ENCODE results near the gene NAALADL2.
A peak's percentile ranks its signal among the peaks of the same experiment; 100 is the strongest.
"Not testable (repeated sequence)": the region's sequence is repeated elsewhere in the genome, so short reads cannot be mapped to it uniquely, and the experiment has no call there.

Gene NAALADL2

DNA sequence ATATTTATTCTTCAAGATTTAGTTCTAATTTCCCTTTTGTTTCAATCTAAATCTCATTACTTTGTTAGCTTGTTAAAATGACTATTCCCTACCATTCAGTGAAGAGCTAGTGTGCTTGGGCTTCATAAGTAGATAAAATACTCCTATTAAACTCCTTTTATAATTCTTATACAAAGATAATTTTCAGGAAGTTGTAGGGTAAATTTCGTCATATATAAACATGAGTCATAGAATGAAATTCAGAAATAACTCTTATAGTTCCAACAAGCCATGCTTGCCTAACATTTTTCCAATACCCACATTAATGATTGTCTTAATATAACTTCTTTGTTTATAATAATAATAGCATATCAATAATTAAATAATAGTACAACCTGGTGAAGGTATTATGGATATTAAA is 407.3 kb downstream of the NAALADL2 start:
- DNase-seq (ENCODE audit: low read depth), result no peak

GRCh38 chr3:175267121-175267531 is 408.0 kb downstream of the NAALADL2 start:
- DNase-seq (ENCODE audit: low read depth), result peak; percentile 29

GRCh38 chr3:175267561-175267960 is 408.4 kb downstream of the NAALADL2 start:
- DNase-seq (ENCODE audit: low read depth), result no peak

DNA sequence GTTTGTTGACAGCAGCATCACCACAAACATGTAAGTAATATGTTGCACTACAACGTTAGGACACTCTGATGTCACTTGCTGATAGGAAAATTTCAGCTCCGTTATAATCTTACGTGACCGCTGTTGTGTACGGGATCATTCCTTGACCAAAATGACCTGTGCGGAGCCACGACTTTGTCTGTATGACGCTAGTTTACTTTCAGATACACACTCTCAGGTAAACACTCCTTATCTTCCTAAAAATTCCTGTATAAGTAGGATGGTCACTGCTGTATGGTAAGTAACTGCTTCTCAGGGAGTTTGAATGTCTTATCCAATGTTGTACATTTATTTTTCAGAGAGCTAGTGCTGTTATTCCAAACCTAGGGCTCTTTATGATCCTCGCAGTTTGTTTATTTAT is 410.3 kb downstream of the NAALADL2 start:
- DNase-seq (ENCODE audit: low read depth), result no peak

GRCh38 chr3:175270198-175270837 is 411.2 kb downstream of the NAALADL2 start:
- no peak for DNase-seq (ENCODE audit: low read depth)

- no peak for DNase-seq (ENCODE audit: low read depth)
Measured at GRCh38 chr3:175270866-175271265, 411.7 kb downstream of the NAALADL2 start.

DNA sequence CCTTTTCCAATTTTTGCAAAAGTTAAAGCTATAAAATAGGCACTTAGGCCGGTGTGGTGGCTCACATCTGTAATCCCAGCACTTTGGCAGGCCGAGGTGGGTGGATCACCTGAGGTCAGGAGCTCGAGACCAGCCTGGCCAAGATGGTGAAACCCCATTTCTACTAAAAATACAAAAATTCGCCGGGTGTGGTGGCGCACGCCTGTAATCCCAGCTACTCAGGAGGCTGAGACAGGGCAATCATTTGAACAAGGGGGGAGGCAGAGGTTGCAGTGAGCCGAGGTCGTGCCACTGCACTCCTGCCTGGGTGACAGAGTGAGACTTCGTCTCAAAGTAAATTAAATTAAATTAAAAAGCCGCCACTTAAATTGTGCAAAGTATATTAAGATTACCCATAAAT is 412.3 kb downstream of the NAALADL2 start:
- DNase-seq (ENCODE audit: low read depth), result not testable (repeated sequence)

- DNase-seq (ENCODE audit: low read depth), result no peak
Measured at GRCh38 chr3:175272392-175272791, 413.3 kb downstream of the NAALADL2 start.

GRCh38 chr3:175273573-175273972 is 414.4 kb downstream of the NAALADL2 start:
- DNase-seq (ENCODE audit: low read depth), result no peak

- DNase-seq (ENCODE audit: low read depth), result no peak
Measured at GRCh38 chr3:175274056-175274455, 414.9 kb downstream of the NAALADL2 start.

- DNase-seq (ENCODE audit: low read depth), result no peak
Measured at GRCh38 chr3:175274474-175275218, 415.5 kb downstream of the NAALADL2 start.

- no peak for DNase-seq (ENCODE audit: low read depth)
Measured at GRCh38 chr3:175278680-175279079, 419.5 kb downstream of the NAALADL2 start.

DNA sequence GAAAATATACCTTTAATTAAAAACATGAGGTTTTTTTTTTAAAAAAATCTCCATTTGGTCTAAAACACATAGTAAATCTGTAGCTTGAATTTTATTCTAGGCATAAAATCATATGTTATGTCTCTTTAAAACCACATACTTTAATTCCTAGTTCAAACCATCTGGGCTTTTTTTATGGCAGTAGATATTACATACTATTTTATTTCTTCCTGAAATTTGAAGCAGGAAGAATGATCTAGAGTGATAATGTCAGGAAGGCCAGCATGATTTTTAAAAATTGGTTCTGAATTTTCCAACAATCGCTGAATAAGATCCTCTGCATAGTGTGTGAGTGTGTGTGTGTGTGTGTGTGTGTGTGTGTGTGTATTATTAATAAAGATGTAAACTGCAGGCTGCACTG is 420.3 kb downstream of the NAALADL2 start:
- no peak for DNase-seq (ENCODE audit: low read depth)

DNA sequence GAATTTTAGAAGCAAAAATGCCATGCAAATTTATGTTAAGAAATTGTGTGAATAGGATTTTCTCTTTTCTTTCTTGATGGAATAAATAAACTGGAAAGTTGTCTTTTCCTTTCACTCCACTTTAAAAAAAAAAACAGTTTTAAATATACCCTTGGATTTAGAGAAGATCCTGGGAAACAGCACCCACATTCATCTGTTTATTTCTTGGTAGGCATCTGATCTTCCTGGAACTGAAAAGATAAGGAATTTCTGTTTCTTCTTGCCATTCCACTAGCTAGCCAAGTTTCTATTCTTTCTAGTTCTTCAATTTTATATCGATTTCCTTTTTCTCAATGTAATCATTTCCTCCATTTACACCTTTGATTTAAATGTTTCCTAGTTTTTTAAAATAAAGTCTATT is 420.8 kb downstream of the NAALADL2 start:
- no peak for DNase-seq (ENCODE audit: low read depth)

- no peak for DNase-seq (ENCODE audit: low read depth)
Measured at GRCh38 chr3:175287361-175287963, 428.3 kb downstream of the NAALADL2 start.

- DNase-seq (ENCODE audit: low read depth), result no peak
Measured at GRCh38 chr3:175288621-175289020, 429.5 kb downstream of the NAALADL2 start.

GRCh38 chr3:175294793-175295192 is 435.7 kb downstream of the NAALADL2 start:
- DNase-seq (ENCODE audit: low read depth), result no peak

- no peak for DNase-seq (ENCODE audit: low read depth)
Measured at GRCh38 chr3:175295248-175296130, 436.4 kb downstream of the NAALADL2 start.

- DNase-seq (ENCODE audit: low read depth), result no peak
Measured at GRCh38 chr3:175297216-175297615, 438.1 kb downstream of the NAALADL2 start.

DNA sequence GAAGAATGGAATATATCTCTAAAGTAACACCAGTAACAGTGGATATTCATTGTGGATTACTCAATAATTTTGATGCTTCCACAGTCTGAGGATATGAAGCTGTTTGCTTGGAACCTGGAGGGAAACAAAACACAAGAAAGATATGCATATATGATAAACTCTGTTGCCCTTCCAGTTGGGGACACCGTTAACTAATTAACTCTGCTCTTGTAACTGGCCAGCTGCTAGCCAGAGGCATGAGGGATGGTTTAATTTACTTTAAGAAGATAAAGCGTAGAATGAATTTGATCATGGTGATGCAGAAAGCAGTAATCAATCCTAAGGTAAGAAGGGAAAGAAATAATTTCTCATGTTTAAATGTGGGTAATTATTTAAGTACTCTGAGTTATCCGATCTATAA is 442.6 kb downstream of the NAALADL2 start:
- no peak for DNase-seq (ENCODE audit: low read depth)

DNA sequence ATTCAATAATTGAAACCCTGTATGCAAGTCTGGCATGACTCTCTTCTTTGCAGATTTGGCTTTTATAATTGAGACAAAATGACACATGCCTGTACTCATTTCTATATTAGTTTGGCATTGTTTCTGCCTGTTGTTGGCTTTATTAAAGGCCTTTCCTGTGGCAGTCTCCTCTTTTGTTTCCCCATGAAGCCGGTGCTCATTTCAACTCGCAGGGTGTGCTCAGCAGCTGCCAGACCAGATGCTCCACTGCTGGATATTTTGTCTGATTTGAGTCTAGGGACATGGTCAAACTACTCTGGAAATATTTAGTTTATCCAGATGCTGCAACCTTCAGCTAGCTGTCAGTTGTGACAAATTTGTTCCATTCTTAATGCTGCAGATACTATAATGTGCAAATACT is 445.3 kb downstream of the NAALADL2 start:
- no peak for DNase-seq (ENCODE audit: low read depth)

- no peak for DNase-seq (ENCODE audit: low read depth)
Measured at GRCh38 chr3:175307642-175308041, 448.5 kb downstream of the NAALADL2 start.

All from HS-5 (cell line).